PFSK-1 (cell line): ENCODE measurements around the gene EML4.

Source experiments
- FOXP2 ChIP-seq: optimal IDR thresholded peaks from 2 replicates; pipeline ENCODE3; 2011; ENCODE audit warnings: borderline replicate concordance, control low read depth, inconsistent platforms; ENCODE audit not compliant: insufficient read depth; ENCODE audit errors: extremely low read length, extremely low read depth
- POLR2AphosphoS5 ChIP-seq: IDR thresholded peaks from 2 replicates; pipeline ENCODE4 v1.6.1; 2012; ENCODE audit warnings: low read depth, mild to moderate bottlenecking, control low read depth, low read length, moderate library complexity
- REST ChIP-seq, 2 experiments: IDR thresholded peaks; 2 replicates each; pipeline versions ENCODE4 v1.6.1 to v1.8.0; 2011 to 2012; ENCODE audit warnings: low read depth in 2 of 2, low read length in 2 of 2, control low read depth in 1 of 2, inconsistent platforms in 1 of 2, mild to moderate bottlenecking in 1 of 2, moderate library complexity in 1 of 2; ENCODE audit not compliant: insufficient read depth in 1 of 2
- SIN3A ChIP-seq: IDR thresholded peaks from 2 replicates; pipeline ENCODE4 v1.6.1; 2012; ENCODE audit warnings: mild to moderate bottlenecking, low read length, moderate library complexity, borderline replicate concordance; ENCODE audit not compliant: insufficient read depth
- TAF1 ChIP-seq: IDR thresholded peaks from 2 replicates; pipeline ENCODE4 v1.6.1; 2012; ENCODE audit warnings: low read length, control low read depth, borderline replicate concordance; ENCODE audit not compliant: insufficient read depth

Gene EML4

GRCh38 chr2:42364658-42365057, 195.5 kb downstream of the EML4 start:
- no peak for TF ChIP-seq REST (IDR thresholded peaks at IDR 0.05; ENCODE audit: insufficient read depth in 1 of 2, low read depth in 2 of 2, low read length in 2 of 2)
- TF ChIP-seq POLR2AphosphoS5, result no peak
- TF ChIP-seq TAF1, result no peak
- no peak for TF ChIP-seq SIN3A
- TF ChIP-seq FOXP2, result no peak

GRCh38 chr2:42366411-42366810, 197.3 kb downstream of the EML4 start:
- TF ChIP-seq REST (IDR thresholded peaks at IDR 0.05; ENCODE audit: insufficient read depth in 1 of 2, low read depth in 2 of 2, low read length in 2 of 2) (no peak), FOXP2 (no peak), SIN3A (no peak), TAF1 (no peak), POLR2AphosphoS5 (no peak)

GRCh38 chr2:42367835-42368234, 198.7 kb downstream of the EML4 start:
- TF ChIP-seq TAF1, result no peak
- TF ChIP-seq REST (IDR thresholded peaks at IDR 0.05; ENCODE audit: insufficient read depth in 1 of 2, low read depth in 2 of 2, low read length in 2 of 2), result no peak
- no peak for TF ChIP-seq FOXP2
- TF ChIP-seq POLR2AphosphoS5, result no peak
- no peak for TF ChIP-seq SIN3A

GRCh38 chr2:42368817-42369531, 199.8 kb downstream of the EML4 start:
- TF ChIP-seq TAF1 (no peak), FOXP2 (peak; percentile 76)

GRCh38 chr2:42369532-42370229, 200.5 kb downstream of the EML4 start:
- no peak for TF ChIP-seq TAF1
- no peak for TF ChIP-seq SIN3A
- TF ChIP-seq FOXP2, result no peak
- no peak for TF ChIP-seq POLR2AphosphoS5
- no peak for TF ChIP-seq REST (IDR thresholded peaks at IDR 0.05; ENCODE audit: insufficient read depth in 1 of 2, low read depth in 2 of 2, low read length in 2 of 2)
